Activated T-cell treated with anti-CD3 and anti-CD28 coated beads, Interleukin-2, amount 50 U/mL, for 72 hours (primary cell): ENCODE results near the gene NARS2. TPM values are rescaled to one million over a fixed set of nuclear protein-coding genes. Genes with fewer than 3 reads are reported as not detected.
"Not testable (repeated sequence)": the region's sequence is repeated elsewhere in the genome, so short reads cannot be mapped to it uniquely, and the experiment has no call there.

Experiments used
- ATAC-seq, 2 donors: fragments of 150-1000 bp; cut with Tn5 transposase; replicated peaks in 1 of 2; 2 replicates each; pipeline ENCODE4 v1.10.0; 2021; ENCODE audit warnings: moderate library complexity in 2 of 2, mild to moderate bottlenecking in 1 of 2
- DNase-seq, 2 donors: peaks; one replicate each; pipeline ENCODE4 v3.0.0; 2021 to 2022; ENCODE audit warnings: mixed read lengths in 1 of 2
- H3K27ac Mint-ChIP-seq: one replicate; pipeline ENCODE4 v1.8.0; 2022; ENCODE audit warnings: mild to moderate bottlenecking, moderate library complexity, mixed read lengths
- H3K27me3 Mint-ChIP-seq: one replicate; pipeline ENCODE4 v1.8.0; 2022; ENCODE audit warnings: low read depth, mixed read lengths
- H3K36me3 Mint-ChIP-seq, 2 donors: one replicate each; pipeline ENCODE4 v1.8.0; 2022; ENCODE audit warnings: mixed read lengths in 2 of 2, mild to moderate bottlenecking in 1 of 2; ENCODE audit not compliant: insufficient read depth in 2 of 2
- H3K4me1 Mint-ChIP-seq: one replicate; pipeline ENCODE4 v1.8.0; 2022; ENCODE audit warnings: low read depth, mixed read lengths
- H3K4me3 Mint-ChIP-seq, 2 donors: one replicate each; pipeline ENCODE4 v1.8.0; 2022; ENCODE audit warnings: mild to moderate bottlenecking in 2 of 2, mixed read lengths in 2 of 2, moderate library complexity in 2 of 2
- H3K9me3 Mint-ChIP-seq, 2 donors: one replicate each; pipeline ENCODE4 v1.8.0; 2022; ENCODE audit warnings: mixed read lengths in 2 of 2
- total RNA-seq, 2 donors: library from RNA; stranded (reverse); gene quantifications; one replicate each; pipeline ENCODE4 v1.2.3, GENCODE V29; 2022

NARS2 gene
- total RNA-seq, 2 donors from 2014 or later, result 15.7 to 24.4 TPM

- H3K4me1 Mint-ChIP-seq, H3K4me3 Mint-ChIP-seq, DNase-seq, H3K27ac Mint-ChIP-seq, ATAC-seq, H3K36me3 Mint-ChIP-seq, H3K9me3 Mint-ChIP-seq: not testable (repeated sequence)
- peaks cover 19% of the 10 kb centered on the region for H3K27me3 Mint-ChIP-seq
Observed at GRCh38 chr11:78601066-78601465, 26.4 kb upstream of the NARS2 start.

GRCh38 chr11:78597579-78597978 is 22.9 kb upstream of the NARS2 start:
- not testable (repeated sequence) for H3K4me1 Mint-ChIP-seq, ATAC-seq, H3K36me3 Mint-ChIP-seq, H3K9me3 Mint-ChIP-seq, H3K27ac Mint-ChIP-seq, H3K4me3 Mint-ChIP-seq, DNase-seq
- H3K27me3 Mint-ChIP-seq, result peaks cover 19% of the 10 kb centered on the region

GRCh38 chr11:78595436-78596130 is 20.9 kb upstream of the NARS2 start:
- Mint-ChIP-seq H3K27me3 (peaks cover 12% of the 10 kb centered on the region), H3K36me3 (no peaks in the 10 kb centered on the region), H3K4me1 (no peaks in the 10 kb centered on the region), H3K9me3 (no peaks in the 10 kb centered on the region), H3K4me3 (no peak overlapping the region), H3K27ac (no peak overlapping the region)
- ATAC-seq (no peak), DNase-seq (no peak)

GRCh38 chr11:78594814-78595213 is 20.1 kb upstream of the NARS2 start:
- Mint-ChIP-seq H3K4me1 (no peaks in the 10 kb centered on the region), H3K27ac (no peak overlapping the region), H3K9me3 (no peaks in the 10 kb centered on the region), H3K4me3 (no peak overlapping the region), H3K27me3 (peaks cover 7% of the 10 kb centered on the region), H3K36me3 (no peaks in the 10 kb centered on the region)
- no peak for ATAC-seq
- no peak for DNase-seq

- Mint-ChIP-seq H3K36me3 (peaks cover 8 to 11% of the 10 kb centered on the region in 2 donors), H3K4me1 (no peaks in the 10 kb centered on the region), H3K27ac (no peak overlapping the region), H3K9me3 (peaks cover 1 to 9% of the 10 kb centered on the region in 2 donors), H3K27me3 (peaks cover 21% of the 10 kb centered on the region), H3K4me3 (no peak overlapping the region)
- DNase-seq, result no peak
- ATAC-seq, result no peak
Observed at GRCh38 chr11:78588517-78588916, 13.9 kb upstream of the NARS2 start.

GRCh38 chr11:78587446-78587845 is 12.8 kb upstream of the NARS2 start:
- Mint-ChIP-seq H3K9me3 (peaks cover 1 to 12% of the 10 kb centered on the region in 2 donors), H3K36me3 (peaks cover 8 to 15% of the 10 kb centered on the region in 2 donors), H3K27ac (no peak overlapping the region), H3K27me3 (peaks cover 21% of the 10 kb centered on the region), H3K4me1 (no peaks in the 10 kb centered on the region), H3K4me3 (no peak overlapping the region)
- no peak for DNase-seq
- ATAC-seq, result no peak

GRCh38 chr11:78586452-78587046 is 11.9 kb upstream of the NARS2 start:
- no peak for ATAC-seq
- peaks cover 21% of the 10 kb centered on the region for H3K27me3 Mint-ChIP-seq
- H3K36me3 Mint-ChIP-seq, result peaks cover 8 to 17% of the 10 kb centered on the region in 2 donors
- H3K27ac Mint-ChIP-seq, result no peak overlapping the region
- no peak overlapping the region for H3K4me3 Mint-ChIP-seq
- H3K9me3 Mint-ChIP-seq, result peaks cover 3 to 12% of the 10 kb centered on the region in 2 donors
- DNase-seq, result no peak
- H3K4me1 Mint-ChIP-seq, result no peaks in the 10 kb centered on the region

- no peak overlapping the region for H3K27ac Mint-ChIP-seq
- no peak for DNase-seq
- H3K4me3 Mint-ChIP-seq, result no peak overlapping the region
- H3K27me3 Mint-ChIP-seq, result peaks cover 15% of the 10 kb centered on the region
- H3K9me3 Mint-ChIP-seq, result peaks cover 3 to 12% of the 10 kb centered on the region in 2 donors
- H3K36me3 Mint-ChIP-seq, result peaks cover 8 to 17% of the 10 kb centered on the region in 2 donors
- H3K4me1 Mint-ChIP-seq, result no peaks in the 10 kb centered on the region
- ATAC-seq, result no peak
Observed at GRCh38 chr11:78583889-78584288, 9.2 kb upstream of the NARS2 start.

- Mint-ChIP-seq H3K27me3 (no peaks in the 10 kb centered on the region), H3K9me3 (peaks cover 0 to 2% of the 10 kb centered on the region in 2 donors), H3K4me1 (peaks cover 25% of the 10 kb centered on the region), H3K4me3 (no peak overlapping the region), H3K36me3 (peaks cover 0 to 5% of the 10 kb centered on the region in 2 donors), H3K27ac (no peak overlapping the region)
- ATAC-seq (no peak), DNase-seq (no peak)
Observed at GRCh38 chr11:78577495-78577894, 2.8 kb upstream of the NARS2 start.

- H3K4me3 Mint-ChIP-seq, result no peak overlapping the region
- H3K4me1 Mint-ChIP-seq, result peaks cover 30% of the 10 kb centered on the region
- no peak overlapping the region for H3K27ac Mint-ChIP-seq
- peaks cover 0 to 5% of the 10 kb centered on the region in 2 donors for H3K36me3 Mint-ChIP-seq
- peaks cover 0 to under 1% of the 10 kb centered on the region in 2 donors for H3K9me3 Mint-ChIP-seq
- no peak for ATAC-seq
- no peaks in the 10 kb centered on the region for H3K27me3 Mint-ChIP-seq
- no peak for DNase-seq
Observed at GRCh38 chr11:78576549-78577097, 2.0 kb upstream of the NARS2 start.

- no peak for ATAC-seq
- no peak for DNase-seq
- Mint-ChIP-seq H3K9me3 (no peaks in the 10 kb centered on the region), H3K4me3 (peak overlapping the region; percentile 88 to 98), H3K27ac (peak overlapping the region; percentile 59), H3K36me3 (peaks cover 0 to 10% of the 10 kb centered on the region in 2 donors), H3K27me3 (no peaks in the 10 kb centered on the region), H3K4me1 (peaks cover 30% of the 10 kb centered on the region)
Observed at GRCh38 chr11:78575478-78575877, 814 bp upstream of the NARS2 start.

- Mint-ChIP-seq H3K4me3 (peak overlapping the region; percentile 88 to 98), H3K27ac (peak overlapping the region; percentile 71), H3K4me1 (peaks cover 30% of the 10 kb centered on the region)
Observed at GRCh38 chr11:78573681-78574080, 983 bp downstream of the NARS2 start.

GRCh38 chr11:78573271-78573670 is 1.4 kb downstream of the NARS2 start:
- DNase-seq (no peak), ATAC-seq (no peak)
- Mint-ChIP-seq H3K4me3 (peak overlapping the region; percentile 88 to 98), H3K9me3 (no peaks in the 10 kb centered on the region), H3K4me1 (peaks cover 30% of the 10 kb centered on the region), H3K36me3 (peaks cover 0 to 17% of the 10 kb centered on the region in 2 donors), H3K27me3 (no peaks in the 10 kb centered on the region), H3K27ac (peak overlapping the region; percentile 71)

More at GRCh38 chr11:78573681-78574080, 983 bp downstream of the NARS2 start:
- ATAC-seq (no peak), DNase-seq (no peak)
- H3K9me3 Mint-ChIP-seq, result no peaks in the 10 kb centered on the region
- peaks cover 0 to 14% of the 10 kb centered on the region in 2 donors for H3K36me3 Mint-ChIP-seq
- H3K27me3 Mint-ChIP-seq, result no peaks in the 10 kb centered on the region
